A673 (cell line): Measurements from ENCODE around the gene TOM1L2.

ENCODE experiments used
- EZH2 ChIP-seq: fragments of 200-600 bp; sonication (generic); IDR thresholded peaks from 2 replicates; pipeline ENCODE4 v1.6.1; 2017; ENCODE audit warnings: borderline replicate concordance, low read depth, mild to moderate bottlenecking, mixed read lengths, antibody characterized with exemption, low read length; ENCODE audit not compliant: poor library complexity, severe bottlenecking
- TF ChIP-seq, protein P1 (sequence below): fragments of 300-800, 200-600 bp; sonication (generic); conservative IDR thresholded peaks from 2 replicates; pipeline ENCODE4 v1.5.1; 2017; ENCODE audit warnings: low read depth, mild to moderate bottlenecking, antibody characterized with exemption, low read length, moderate library complexity, mixed read lengths

DNA sequence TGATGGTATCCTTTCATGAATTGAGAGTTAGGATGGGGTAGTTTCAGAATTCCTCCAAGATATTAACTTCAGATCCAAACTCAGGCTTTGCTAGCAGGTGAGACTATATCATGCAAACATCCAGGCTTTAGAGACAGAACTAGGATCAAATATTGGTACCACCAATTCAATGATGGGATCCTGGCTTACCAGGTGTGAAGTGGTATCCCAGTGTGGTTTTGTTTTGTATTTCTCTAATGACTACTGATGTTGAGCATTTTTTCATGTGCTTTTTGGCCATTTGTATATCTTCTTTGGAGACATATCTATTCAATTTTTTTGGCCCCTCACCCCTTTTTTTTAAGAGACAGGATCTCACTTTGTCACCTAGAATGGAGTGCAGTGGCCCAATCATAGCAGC, 57.0 kb downstream of the TOM1L2 start:
- TF ChIP-seq, protein P1, sequence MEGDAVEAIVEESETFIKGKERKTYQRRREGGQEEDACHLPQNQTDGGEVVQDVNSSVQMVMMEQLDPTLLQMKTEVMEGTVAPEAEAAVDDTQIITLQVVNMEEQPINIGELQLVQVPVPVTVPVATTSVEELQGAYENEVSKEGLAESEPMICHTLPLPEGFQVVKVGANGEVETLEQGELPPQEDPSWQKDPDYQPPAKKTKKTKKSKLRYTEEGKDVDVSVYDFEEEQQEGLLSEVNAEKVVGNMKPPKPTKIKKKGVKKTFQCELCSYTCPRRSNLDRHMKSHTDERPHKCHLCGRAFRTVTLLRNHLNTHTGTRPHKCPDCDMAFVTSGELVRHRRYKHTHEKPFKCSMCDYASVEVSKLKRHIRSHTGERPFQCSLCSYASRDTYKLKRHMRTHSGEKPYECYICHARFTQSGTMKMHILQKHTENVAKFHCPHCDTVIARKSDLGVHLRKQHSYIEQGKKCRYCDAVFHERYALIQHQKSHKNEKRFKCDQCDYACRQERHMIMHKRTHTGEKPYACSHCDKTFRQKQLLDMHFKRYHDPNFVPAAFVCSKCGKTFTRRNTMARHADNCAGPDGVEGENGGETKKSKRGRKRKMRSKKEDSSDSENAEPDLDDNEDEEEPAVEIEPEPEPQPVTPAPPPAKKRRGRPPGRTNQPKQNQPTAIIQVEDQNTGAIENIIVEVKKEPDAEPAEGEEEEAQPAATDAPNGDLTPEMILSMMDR, result no peak
- TF ChIP-seq EZH2, result no peak
